Measurements from ENCODE around the gene PDGFB.
A peak's percentile ranks its signal among the peaks of the same experiment; 100 is the strongest.

PDGFB gene

DNA sequence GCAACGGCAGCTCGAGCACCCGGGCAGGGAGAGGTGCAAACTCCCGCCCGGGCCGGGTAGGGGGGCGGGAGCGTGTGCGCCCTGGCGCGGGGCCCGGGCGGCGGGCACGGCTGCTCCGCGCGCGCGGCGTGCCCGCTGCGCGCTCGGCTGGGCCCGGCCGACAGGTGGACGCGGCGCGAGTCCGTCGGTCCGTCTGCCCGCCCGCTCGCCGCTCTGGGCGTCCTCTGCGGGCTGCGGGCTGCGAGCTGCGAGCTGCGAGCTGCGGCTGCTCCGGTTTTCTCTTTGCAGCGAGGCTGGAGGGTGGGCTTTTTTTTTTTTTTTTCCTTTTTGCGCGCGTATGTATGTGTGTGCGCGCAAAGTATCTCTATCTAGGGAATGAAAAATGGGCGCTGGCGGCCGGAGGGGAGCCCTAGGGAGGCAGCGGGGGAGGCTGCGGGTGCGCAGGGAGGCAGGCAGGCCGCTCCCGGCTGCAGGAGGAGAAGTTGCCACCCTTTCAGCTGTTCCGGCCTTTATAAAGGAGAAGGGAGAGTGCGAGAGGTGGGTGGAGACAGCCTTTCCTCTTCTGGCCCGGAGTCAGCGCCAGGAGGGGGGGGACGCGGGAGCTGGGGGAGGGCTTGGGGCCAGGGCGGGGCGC lies at the start of gene PDGFB:
Gene PDGFB (minus strand): TSS at position 487 of the 634 bp plus-strand sequence. CDS start 1,019 bp downstream, outside the sequence.
- peak in 13 of 56 donors; percentile 18 to 42 (median 30) for DNase-seq

DNA sequence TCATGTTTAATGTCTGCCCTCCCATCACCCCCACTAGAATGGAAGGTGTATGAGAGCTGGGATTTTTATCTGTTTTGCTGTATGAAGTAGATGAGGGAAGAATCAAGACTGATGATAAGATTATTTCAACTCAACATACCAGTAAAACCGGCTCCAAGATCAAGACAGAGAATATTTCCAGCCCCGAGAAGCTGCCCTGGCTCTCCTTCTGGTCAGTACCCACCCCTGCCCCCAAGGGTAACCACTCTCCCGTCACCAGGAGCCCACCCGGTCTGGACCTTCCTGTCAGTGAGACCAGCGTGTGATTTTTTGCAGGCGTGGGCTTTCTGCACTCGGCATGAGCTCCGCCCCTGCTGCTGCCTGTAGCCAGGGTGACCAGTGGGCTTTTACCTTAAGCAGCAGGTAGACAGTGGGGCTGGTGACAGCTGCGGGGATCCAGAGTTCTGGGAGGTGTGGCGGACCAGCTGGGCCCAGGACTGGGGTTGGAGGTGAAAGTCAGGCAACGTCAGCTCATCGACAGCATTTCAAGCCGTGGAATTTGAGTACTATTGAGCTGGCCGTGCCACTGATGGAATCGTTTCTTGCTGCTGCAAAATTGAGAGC lies 49.1 kb upstream of the PDGFB start:
- no peak for DNase-seq

DNA sequence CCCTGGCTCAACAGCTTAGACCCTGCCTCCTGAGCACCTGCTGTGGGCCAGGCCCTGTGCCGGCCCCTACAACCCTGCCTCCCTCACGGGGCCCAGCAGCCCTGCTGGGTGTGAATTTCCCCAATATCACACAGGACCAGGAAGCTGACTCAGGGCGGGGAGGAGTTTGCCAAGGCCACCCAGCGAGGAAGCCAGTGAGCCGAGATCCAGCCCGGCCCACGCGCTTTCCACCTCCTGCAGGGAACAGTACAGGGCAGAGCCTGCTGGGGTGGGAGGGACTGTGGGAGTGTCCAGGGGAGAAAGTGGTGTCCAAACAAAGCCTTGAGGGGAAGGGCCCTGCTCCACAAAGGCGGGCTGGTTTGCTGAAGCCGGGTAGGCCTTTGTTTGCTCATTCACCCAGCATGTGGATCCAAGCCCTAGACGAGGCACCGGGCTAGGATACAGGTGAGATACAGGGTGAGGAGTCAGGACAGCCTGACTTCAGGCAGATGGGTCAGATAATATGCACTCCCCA lies 47.8 kb upstream of the PDGFB start:
- peak in 38 of 56 donors; percentile 11 to 72 (median 34) for DNase-seq

DNA sequence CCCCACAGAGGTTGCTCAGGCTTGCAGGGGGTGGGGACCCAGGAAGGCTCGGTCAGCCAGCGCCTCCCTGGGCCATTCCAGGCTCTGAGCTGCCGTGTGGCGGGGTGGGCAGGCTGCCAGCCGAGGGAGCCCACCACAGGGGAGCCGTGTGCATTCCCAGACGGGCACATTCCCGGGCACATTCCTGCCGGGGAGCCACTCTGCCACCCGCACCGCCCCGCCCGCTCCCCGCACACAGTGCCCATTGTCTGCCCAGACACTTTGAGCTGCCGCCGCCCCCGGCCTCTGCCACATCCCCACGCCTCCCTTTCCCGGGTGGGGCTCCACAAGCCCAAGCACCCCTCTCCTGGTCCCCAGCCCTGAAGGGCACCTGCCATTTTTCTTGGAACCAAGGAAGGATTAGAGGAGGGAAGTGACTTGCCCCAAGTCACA lies 47.3 kb upstream of the PDGFB start:
- no peak for DNase-seq

DNA sequence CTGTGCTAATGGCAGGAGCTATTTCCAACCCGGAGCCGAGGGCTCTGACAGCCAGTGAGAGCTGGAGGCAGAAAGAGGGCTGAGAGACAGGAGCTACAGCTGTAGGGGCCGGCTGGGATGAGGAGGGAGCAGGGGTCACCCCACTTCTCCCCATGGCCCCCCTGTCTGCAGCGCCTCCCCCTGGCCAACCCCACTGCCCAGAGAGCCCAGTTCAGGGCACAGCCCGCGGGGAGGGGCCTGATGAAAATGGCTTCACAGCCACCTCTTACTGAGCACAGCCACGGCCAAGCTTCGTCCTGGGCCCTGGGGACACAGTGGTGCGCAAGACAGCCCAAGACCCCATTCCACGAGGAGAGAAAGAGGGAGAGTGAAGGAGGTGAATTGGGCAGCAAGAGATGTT lies 46.7 kb upstream of the PDGFB start:
- DNase-seq: no peak

DNA sequence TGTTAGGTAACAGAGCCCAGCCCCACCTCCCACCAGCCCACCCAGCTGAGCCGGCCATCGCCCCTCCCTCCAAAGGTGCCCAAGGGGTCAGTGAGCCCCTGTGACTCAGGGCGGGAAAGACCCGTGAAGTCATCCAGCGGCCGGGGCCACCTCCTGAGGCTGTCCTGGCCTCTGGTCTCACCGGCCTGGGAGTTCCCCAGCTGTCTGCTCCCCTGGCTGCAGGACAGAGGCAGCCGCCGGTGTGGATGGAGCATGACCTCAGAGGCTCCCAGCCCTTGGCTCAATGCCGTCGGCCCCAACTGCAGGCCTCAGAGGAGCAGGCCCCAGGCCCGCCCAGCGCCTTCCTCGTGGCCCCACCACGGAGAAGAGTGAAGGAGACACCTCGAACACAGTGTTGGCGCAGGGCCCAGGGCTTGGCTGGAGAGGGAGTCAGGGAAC lies 46.0 kb upstream of the PDGFB start:
- no peak for DNase-seq

DNA sequence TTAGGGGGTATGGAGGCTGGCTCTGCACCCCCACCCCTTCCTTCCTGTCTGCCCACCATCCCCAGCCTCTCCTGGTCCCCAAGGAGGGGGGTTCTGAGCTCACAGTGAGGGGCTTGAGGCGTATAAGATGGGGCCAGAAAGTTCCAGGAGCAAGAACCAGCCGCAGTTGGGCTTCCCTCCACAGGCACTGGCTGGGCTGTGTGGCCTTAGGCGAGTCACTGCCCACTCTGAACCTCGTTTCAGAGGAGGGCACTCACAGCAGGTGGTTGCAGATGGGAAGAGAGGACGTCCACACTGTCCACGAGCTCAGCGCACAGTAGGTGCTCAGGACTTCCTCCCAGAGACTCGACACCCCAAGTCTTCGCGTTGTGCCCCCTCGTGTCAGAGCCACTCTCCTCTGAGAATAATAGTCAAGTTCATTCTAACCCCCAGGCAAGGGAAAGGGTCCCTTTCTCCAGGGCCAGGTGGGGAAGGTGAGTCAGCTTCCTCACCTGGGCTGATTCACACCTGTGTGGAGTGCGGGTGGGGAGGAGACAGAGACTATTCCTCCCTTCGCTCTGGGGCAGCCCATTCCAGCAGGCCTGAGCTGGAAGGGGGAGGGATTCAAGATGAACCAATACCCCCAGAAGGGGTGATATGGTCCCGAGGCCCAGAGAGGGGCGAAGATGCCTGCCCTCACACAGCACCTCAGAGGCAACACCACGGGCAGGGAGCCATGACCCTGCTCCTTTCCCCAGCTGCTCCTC lies 45.4 kb upstream of the PDGFB start:
- DNase-seq: no peak

DNA sequence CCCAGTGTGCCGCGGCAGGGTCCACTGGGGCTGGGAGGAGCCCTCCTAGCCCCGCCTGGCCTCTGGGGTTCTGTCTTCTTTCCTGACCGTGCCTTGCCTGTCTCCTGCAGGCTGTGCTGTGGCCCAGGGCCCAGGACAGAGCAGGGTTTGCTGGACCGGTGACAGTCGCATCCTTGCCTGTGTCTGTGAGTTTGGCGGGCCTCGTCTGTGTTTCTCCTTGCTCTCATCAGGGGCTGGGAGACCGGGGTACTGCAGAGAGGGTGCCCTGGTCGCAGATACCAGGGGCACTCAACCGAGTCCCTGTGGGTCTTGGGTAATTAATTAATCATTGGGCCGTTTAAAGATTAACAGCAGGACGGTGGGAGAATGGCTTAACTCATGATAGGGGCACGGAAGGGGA lies 44.8 kb upstream of the PDGFB start:
- no peak for DNase-seq

DNA sequence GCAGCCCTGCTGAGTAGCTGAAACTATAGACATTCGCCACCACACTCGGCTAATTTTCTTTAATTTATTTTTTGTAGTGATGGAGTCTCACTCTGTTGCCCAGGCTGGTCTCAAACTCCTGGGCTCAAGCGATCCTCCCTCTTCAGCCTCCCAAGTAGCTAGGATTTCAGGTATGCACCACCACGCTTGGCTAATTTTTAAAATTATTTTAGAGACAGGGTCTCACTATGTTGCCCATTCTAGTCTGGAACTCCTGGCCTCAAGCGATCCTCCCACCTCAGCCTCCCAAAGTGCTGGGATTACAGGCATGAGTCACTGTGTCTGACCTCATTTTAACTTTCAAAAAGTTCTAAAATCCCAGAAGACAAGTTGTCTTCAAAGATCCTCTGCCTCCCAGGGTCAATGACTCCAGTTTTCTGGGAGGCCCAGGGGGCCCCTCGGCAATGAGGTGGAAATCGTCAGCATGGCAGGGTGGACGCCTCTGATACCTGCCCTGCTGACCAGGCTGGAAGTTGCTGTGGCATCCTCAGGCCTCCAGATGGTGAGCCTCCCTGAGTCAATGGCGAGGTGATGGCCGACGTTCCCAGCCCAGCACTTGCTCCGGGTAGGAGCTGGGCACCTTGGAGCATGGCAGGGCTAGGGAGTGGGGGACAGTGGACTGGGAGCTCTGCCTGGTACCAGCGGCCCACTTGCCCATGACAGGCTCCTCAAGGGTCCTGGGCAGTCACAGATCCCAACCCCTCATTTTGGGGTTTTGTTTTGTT lies 43.5 kb upstream of the PDGFB start:
- no peak for DNase-seq

DNA sequence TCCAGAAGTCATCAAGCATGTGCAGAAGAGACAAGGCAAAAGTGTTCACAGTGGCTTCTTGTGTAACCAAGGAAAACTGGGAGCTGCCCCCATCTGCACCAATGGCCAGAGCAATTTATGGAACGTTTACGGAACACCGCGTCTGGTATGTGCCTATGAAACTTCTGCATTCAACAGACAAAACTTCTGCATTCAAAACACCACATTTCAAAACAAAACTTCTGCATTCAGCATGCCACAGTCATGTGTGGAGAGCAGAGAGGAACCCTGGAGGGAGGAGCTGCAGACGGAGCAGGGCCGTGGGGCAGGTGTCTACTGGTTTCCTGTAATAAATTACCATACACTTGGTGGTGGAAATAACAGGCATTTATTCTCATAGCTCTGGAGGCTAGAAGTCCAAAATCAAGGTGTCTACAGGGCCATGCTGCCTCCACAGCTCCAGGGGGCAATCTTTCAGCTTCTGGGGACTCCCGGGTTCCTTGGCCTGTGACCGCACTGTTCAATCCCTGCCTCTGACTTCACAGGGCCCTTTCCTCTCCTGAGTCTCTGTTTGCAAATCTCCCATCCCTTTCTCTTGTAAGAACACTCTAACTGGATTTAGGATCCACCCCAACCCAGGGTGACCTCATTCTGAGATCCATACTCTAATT lies 42.4 kb upstream of the PDGFB start:
- DNase-seq: peak in 8 of 56 donors; percentile 11 to 50 (median 24)

DNA sequence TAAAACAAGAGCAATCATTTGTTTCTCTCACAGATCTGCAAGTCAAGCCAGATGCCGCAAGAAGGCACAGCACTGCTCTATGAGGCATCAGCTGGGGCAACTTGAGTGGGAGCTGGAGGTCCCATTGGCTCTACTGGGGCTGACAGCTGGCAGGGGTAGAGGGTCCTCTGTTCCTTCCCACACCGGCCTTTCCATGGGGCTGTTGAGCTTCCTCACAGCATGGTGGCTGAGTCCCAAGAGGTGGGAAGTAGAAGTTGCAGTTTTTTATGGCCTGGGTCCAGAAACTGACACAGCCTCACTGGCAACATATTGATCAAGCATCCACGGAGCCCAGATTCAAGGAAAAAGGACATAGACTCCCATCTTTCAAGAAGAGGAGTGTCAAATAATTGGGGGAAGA lies 40.2 kb upstream of the PDGFB start:
- no peak for DNase-seq

DNA sequence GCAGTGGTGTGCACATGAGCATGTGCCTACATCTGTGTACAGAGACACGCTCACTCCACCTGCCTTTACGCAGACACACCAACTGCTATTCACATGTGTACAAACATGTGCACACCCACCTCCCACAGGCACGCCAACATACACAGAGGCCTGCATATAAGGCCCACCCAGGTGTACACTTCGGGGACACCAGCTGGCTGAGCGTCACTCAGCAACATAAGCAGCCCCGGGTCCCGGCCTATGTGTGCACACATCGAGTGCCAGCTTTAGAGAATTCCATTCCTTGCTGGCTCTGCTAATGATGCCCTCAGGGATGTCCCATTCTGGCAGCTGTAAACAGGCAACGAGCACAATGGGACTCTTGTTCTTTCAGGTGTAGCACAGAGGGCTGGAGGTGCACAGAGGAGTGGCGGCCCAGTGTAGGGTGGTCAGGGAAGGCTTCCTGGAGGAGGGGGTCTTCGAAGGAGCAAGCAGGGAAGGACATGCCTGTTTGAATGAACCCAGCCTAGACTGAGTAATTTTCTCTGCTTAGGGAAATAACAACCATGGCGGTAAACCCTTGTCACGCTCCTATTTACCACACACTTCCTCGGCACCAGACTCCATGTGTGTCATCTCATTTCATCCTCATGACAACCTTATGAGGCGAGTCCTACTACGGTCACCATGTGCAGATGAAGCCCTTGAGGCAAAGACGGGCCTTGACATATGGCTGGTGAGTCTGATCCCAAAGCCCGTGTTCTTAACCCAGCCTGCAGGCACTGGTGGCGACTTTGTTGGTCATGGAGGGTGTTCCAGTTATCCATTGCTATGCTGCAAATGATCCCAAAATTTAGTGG lies 39.6 kb upstream of the PDGFB start:
- DNase-seq: no peak

DNA sequence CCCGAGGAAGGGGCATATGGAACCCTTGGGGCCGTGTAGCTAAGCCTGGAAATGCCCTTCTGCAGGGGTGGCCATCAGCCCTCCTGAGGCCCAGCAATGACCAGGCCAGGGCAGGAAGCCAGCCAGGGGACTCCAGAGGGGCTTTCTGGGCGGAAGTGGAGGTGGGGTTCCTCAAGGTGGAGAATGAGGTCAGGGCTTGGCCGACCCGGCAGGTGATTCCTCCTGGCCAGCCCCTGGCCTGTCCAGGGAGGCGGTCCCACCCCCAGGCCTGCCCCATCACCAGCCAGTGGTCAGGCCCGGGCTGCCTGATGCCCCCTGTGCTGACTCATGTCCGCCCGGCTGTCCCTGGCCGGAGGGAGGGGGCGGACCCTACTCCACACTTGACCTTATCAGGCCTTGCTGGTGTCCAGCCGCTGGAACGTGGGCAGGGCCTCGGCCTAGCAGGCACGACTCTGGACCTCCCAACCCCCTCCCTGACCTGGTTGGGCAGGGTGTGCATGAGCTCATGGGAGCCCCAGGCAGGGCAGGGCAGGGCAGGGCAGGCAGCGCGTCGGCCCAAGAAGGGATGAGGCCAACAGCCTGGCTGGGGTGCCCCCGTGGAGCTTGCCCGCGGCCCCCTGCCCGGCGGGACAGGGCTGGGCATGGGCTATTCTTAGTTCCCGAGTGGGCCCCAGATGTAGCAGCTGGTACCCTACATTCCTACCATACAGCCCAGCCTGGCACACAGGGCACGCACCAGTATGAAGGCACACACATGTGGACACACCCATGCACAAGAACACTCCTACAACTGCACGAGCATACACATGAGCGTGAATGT lies 38.8 kb upstream of the PDGFB start:
- DNase-seq: peak in 31 of 56 donors; percentile 14 to 66 (median 36)

DNA sequence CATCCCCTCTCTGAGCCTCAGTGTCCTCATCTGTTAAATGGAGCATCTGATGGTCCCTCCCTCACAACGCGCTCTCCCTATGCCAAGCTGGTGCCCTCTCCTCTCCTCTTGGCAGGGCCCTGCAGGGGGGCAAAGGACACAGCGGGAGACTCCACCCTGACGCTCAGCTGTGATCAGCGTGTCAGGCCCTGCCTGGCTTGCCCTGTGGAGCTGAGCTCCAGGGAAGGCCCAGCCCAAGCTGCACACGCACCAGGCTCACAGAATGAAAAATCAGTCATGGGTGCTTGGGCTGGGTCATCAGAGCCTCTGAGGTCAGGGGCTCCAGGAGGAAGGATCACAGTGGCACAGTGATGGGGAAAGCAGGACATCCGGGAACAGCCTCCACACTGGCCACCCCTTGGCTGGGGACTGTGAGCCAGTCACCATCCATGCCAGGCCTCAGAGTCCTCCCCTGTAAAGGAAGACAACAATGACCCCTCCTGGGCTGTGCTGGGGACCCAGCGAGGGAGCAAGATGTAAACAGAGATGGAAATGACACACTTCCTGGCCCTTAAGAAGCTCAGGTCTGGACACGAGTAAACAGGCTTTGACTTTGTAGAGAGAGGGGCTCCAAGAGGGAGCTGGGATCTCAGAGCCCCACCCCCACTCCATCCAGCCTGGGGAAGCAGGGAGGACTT lies 38.0 kb upstream of the PDGFB start:
- no peak for DNase-seq

DNA sequence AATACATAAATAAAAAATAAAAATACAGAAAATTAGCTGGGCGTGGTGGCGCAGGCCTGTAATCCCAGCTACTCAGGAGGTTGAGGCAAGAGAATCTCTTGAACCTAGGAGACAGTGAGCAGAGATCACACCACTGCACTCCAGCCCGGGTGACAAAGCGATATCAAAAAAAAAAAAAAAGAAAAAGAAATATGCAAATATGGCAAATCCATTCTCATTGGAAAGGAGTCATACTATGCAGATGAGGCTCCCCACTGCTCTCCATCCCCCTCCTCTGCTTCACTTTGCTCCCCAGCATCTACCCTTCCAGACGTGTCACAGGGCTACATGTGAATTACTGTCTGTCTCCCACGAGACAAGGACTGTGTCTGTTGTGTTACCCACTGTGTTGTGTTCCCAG lies 36.3 kb upstream of the PDGFB start:
- DNase-seq: no peak

DNA sequence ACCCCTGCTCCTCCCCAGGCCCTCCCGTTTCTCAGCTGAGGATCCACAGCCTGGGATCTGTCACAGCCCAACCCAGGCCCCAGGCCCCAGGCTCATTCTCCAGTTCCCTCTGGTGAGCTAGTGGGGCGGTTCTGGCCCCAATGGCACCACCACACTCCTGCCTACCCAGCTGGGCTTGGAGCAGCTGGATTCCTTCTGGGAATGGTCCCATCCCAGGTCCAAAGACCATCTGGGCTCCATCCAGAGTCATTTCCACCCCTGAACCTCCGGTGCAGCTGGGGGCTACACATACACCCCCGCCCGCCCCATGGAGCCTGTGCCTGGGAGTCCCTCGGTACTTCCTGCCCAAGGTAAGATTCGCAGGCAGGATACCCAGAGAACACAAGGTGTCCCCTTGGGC lies 35.5 kb upstream of the PDGFB start:
- DNase-seq: no peak

DNA sequence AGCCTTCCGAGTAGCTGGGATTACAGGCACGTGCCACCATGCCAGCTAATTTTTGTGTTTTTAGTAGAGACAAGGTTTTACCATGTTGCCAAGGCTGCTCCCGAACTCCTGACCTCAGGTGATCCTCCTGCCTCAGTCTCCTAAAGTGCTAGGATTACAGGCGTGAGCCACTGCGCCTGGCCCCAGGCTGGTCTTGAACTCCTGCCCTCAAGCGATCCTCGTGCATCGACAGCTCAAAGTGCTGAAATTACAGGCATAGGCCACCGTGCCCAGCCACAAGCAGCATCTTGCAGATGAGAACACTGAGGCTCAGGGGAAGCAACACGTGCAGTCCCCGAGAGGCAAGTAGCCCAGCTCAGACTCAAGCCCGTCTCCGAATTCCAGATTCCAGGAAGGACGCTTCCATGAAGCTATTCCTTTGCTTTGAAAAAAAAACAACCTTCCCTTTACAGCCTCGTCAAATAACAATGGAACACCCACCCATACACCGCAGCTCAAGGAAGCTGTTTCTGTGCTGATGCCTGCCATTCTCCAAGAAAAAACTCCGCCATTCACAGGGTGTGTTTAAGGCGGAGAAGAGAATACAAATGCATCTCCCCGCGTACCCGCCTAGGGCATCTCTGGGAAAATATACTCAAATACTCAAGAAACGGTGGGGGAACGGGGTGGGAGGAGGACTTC lies 34.5 kb upstream of the PDGFB start:
- no peak for DNase-seq

DNA sequence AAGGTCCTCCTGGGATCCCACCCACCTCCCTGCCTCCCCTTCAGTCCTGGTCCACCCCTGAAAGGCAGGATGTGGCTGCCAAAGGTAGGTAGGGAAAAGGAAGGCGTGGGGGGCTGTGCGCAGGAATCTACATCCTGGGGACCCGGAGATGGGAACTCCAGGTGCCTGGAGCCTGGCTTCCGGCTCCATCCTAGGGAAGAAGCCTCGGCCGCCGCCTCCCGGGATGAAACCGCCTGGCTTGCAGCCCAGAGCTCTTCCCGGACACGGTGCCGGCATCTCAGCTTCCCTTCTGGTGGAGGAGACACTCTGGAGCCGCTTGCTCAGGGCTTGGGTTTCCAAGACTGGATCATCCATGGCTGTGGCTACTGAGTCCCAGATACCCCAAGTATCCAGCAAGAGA lies 33.3 kb upstream of the PDGFB start:
- no peak for DNase-seq

All from amygdala (tissue), 56 donors.